Hepatocyte (in vitro differentiated cells): ENCODE measurements around the gene AIFM1.

Experiments used
- EZH2 ChIP-seq: fragments of 200-600 bp; sonication (generic); IDR thresholded peaks from 2 replicates; pipeline ENCODE4 v1.6.1; 2016; ENCODE audit warnings: antibody characterized with exemption, mild to moderate bottlenecking, borderline replicate concordance
- EZH2phosphoT487 ChIP-seq: fragments of 200-600 bp; sonication (generic); IDR thresholded peaks from one replicate; pipeline ENCODE4 v1.6.1; 2018; ENCODE audit warnings: antibody characterized with exemption, mild to moderate bottlenecking, low read depth, moderate library complexity; ENCODE audit not compliant: unreplicated experiment, severe bottlenecking
- TF ChIP-seq, protein P1 (sequence below): fragments of 200-600 bp; sonication (generic); IDR thresholded peaks from 2 replicates; pipeline ENCODE4 v1.5.1; 2016; ENCODE audit warnings: antibody characterized with exemption, mild to moderate bottlenecking; ENCODE audit not compliant: poor library complexity

DNA sequence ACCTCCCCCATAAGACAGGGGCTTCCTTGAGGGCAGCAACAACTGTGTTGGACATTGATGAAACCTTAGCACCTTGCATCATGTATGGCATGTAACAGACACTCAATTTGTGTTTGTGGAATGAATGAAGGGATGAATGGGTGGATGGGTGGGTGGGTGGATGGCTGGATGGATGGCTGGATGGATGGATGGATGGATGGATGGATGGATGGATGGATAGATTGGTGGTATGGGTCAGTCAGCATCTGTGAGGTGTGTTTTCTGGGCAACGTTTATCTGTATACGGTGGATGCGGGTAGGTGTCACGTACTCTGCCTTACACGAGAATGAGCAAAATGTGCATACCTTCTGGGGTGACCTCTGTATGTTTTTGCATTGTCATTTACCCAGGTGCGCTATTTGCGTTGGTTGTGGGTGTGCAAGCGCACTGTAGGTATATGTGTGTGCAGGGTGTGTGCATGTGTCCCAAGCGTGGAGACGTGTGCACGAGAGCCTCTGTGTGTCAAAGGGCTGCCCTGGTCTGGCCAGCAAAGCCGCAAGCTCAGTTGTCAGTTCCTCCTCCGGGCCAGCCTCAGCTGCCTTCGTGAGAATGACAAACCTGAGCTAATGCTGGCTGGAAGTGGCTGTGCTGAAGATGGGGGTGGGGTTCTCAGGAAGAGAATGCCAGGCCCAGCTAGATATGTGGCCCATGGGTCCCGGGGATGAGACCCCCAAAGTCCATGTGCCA lies 81.8 kb downstream of the AIFM1 start:
- TF ChIP-seq, protein P1, sequence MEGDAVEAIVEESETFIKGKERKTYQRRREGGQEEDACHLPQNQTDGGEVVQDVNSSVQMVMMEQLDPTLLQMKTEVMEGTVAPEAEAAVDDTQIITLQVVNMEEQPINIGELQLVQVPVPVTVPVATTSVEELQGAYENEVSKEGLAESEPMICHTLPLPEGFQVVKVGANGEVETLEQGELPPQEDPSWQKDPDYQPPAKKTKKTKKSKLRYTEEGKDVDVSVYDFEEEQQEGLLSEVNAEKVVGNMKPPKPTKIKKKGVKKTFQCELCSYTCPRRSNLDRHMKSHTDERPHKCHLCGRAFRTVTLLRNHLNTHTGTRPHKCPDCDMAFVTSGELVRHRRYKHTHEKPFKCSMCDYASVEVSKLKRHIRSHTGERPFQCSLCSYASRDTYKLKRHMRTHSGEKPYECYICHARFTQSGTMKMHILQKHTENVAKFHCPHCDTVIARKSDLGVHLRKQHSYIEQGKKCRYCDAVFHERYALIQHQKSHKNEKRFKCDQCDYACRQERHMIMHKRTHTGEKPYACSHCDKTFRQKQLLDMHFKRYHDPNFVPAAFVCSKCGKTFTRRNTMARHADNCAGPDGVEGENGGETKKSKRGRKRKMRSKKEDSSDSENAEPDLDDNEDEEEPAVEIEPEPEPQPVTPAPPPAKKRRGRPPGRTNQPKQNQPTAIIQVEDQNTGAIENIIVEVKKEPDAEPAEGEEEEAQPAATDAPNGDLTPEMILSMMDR = no peak
- TF ChIP-seq EZH2 (no peak), EZH2phosphoT487 (no peak)
